GM21515 (cell line): Measurements from ENCODE around the gene B4GALNT3.

Experiments
- ATAC-seq: cut with Tn5 transposase; IDR thresholded peaks from one replicate; pipeline ENCODE4 v1.9.1; 2021; ENCODE audit not compliant: unreplicated experiment

Gene B4GALNT3

GRCh38 chr12:467591-467990 is 7.9 kb downstream of the B4GALNT3 start:
- no peak for ATAC-seq

- no peak for ATAC-seq
These were observed 9.1 kb downstream of the B4GALNT3 start for GRCh38 chr12:468671-469389.

GRCh38 chr12:470133-470532 is 10.4 kb downstream of the B4GALNT3 start:
- no peak for ATAC-seq

- ATAC-seq, result no peak
These were observed 13.5 kb downstream of the B4GALNT3 start for GRCh38 chr12:473198-473597.

GRCh38 chr12:473863-474577 is 14.3 kb downstream of the B4GALNT3 start:
- no peak for ATAC-seq

- ATAC-seq, result no peak
These were observed 15.5 kb downstream of the B4GALNT3 start for GRCh38 chr12:475286-475685.

GRCh38 chr12:479161-479560 is 19.4 kb downstream of the B4GALNT3 start:
- ATAC-seq, result no peak

GRCh38 chr12:480831-481816 is 21.4 kb downstream of the B4GALNT3 start:
- ATAC-seq, result no peak

GRCh38 chr12:482061-482460 is 22.3 kb downstream of the B4GALNT3 start:
- no peak for ATAC-seq

GRCh38 chr12:484096-484495 is 24.4 kb downstream of the B4GALNT3 start:
- ATAC-seq, result no peak

GRCh38 chr12:490260-490659 is 30.5 kb downstream of the B4GALNT3 start:
- no peak for ATAC-seq

GRCh38 chr12:495466-495865 is 35.7 kb downstream of the B4GALNT3 start:
- ATAC-seq, result no peak

GRCh38 chr12:496736-497135 is 37.0 kb downstream of the B4GALNT3 start:
- no peak for ATAC-seq

GRCh38 chr12:497501-498160 is 37.9 kb downstream of the B4GALNT3 start:
- ATAC-seq, result no peak

- ATAC-seq, result no peak
These were observed 40.2 kb downstream of the B4GALNT3 start for GRCh38 chr12:499837-500458.

GRCh38 chr12:501722-502447 is 42.1 kb downstream of the B4GALNT3 start:
- ATAC-seq, result no peak

- no peak for ATAC-seq
These were observed 43.5 kb downstream of the B4GALNT3 start for GRCh38 chr12:503111-503761.

GRCh38 chr12:505221-505620 is 45.5 kb downstream of the B4GALNT3 start:
- no peak for ATAC-seq

GRCh38 chr12:507391-507796 is 47.7 kb downstream of the B4GALNT3 start:
- no peak for ATAC-seq
